ENCODE results near the gene RANBP3.
A peak's percentile ranks its signal among the peaks of the same experiment; 100 is the strongest.

The RANBP3 gene

GRCh38 chr19:5899728-5900526 is 78.0 kb downstream of the RANBP3 start:
- H3K4me1 ChIP-seq (ENCODE audit: control insufficient read depth, insufficient read depth, low read length), result no peaks in the 10 kb centered on the region
- peaks cover 24% of the 10 kb centered on the region for H3K36me3 ChIP-seq (ENCODE audit: control insufficient read depth, insufficient read depth, low read length)
- H3K27me3 ChIP-seq (ENCODE audit: control insufficient read depth, insufficient read depth, low read length), result no peaks in the 10 kb centered on the region
- H3K9ac ChIP-seq (ENCODE audit: low read depth, low read length), result no peak overlapping the region
- H3K9me3 ChIP-seq (ENCODE audit: control insufficient read depth, insufficient read depth, low read length), result no peaks in the 10 kb centered on the region
- H3K4me3 ChIP-seq (ENCODE audit: low read depth, low read length), result no peak overlapping the region

DNA sequence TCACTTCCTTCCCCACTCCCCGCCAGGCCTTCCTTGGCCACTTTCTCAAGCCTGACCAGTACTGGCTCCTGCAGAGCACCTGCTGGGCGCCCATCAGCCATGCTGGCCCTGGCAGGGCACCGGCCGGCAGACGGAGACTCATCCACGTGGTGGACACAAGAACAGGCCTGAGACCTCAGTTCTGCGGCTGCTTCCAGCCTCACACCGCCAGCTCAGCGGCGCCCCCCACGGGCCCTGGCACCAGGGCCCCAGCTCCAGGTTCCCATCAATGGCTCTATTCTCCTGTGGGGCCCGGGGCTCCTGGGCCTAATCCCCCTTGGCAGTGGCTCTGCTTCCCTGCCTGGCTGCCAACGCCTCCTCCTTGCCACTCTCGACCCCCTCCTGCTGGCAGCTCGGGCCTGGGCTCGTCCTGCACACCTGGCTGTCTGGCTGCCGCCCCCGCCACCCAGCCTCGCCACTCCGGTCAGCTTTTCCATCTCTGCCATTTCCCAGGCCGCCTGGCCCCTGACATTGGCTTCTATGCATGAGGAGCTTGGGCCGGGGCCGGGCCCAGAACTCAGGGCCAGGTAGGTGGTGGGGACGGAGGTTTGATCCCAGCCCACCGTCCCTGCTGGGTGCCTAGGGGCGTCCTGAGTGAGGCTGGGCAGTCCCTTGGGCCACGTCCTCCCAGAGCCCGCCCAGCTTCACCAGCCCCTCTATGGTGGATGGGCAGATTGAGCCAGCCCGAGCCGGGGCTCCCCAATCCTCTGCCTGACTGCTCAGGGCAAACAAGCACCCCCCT is 80.6 kb downstream of the RANBP3 start:
- Histone ChIP-seq H3K36me3 (ENCODE audit: control insufficient read depth, insufficient read depth, low read length) (peaks cover 24% of the 10 kb centered on the region), H3K4me3 (ENCODE audit: low read depth, low read length) (no peak overlapping the region), H3K4me1 (ENCODE audit: control insufficient read depth, insufficient read depth, low read length) (peaks cover under 1% of the 10 kb centered on the region), H3K9me3 (ENCODE audit: control insufficient read depth, insufficient read depth, low read length) (no peaks in the 10 kb centered on the region), H3K27me3 (ENCODE audit: control insufficient read depth, insufficient read depth, low read length) (no peaks in the 10 kb centered on the region), H3K9ac (ENCODE audit: low read depth, low read length) (no peak overlapping the region)

- Histone ChIP-seq H3K9me3 (ENCODE audit: control insufficient read depth, insufficient read depth, low read length) (no peaks in the 10 kb centered on the region), H3K36me3 (ENCODE audit: control insufficient read depth, insufficient read depth, low read length) (peaks cover 24% of the 10 kb centered on the region), H3K27me3 (ENCODE audit: control insufficient read depth, insufficient read depth, low read length) (no peaks in the 10 kb centered on the region), H3K4me3 (ENCODE audit: low read depth, low read length) (no peak overlapping the region), H3K9ac (ENCODE audit: low read depth, low read length) (no peak overlapping the region), H3K4me1 (ENCODE audit: control insufficient read depth, insufficient read depth, low read length) (peaks cover 5% of the 10 kb centered on the region)
Measured at GRCh38 chr19:5896365-5897076, 81.4 kb downstream of the RANBP3 start.

DNA sequence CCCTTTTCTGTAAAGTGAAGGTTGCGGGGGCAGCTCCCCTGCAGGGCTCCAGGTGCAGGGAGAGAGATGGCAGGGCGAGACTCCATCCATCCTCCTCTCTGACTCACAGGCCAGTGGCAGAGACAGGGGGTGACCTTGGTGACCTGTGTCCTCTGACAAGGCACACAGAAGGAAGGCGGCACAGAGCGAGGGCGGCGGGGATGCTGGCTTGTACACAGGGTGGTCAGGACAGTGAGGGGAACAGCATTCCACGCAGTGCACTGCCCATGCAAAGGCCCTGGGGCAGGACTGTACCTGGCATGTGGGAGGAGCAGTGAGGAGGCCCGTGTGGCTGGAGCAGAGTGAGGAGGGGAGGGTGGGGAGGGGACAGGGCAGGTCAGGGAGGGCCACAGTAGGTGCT is 82.0 kb downstream of the RANBP3 start:
- no peaks in the 10 kb centered on the region for H3K27me3 ChIP-seq (ENCODE audit: control insufficient read depth, insufficient read depth, low read length)
- no peaks in the 10 kb centered on the region for H3K9me3 ChIP-seq (ENCODE audit: control insufficient read depth, insufficient read depth, low read length)
- H3K36me3 ChIP-seq (ENCODE audit: control insufficient read depth, insufficient read depth, low read length), result peaks cover 20% of the 10 kb centered on the region
- H3K9ac ChIP-seq (ENCODE audit: low read depth, low read length), result no peak overlapping the region
- H3K4me3 ChIP-seq (ENCODE audit: low read depth, low read length), result no peak overlapping the region
- H3K4me1 ChIP-seq (ENCODE audit: control insufficient read depth, insufficient read depth, low read length), result peaks cover 5% of the 10 kb centered on the region

DNA sequence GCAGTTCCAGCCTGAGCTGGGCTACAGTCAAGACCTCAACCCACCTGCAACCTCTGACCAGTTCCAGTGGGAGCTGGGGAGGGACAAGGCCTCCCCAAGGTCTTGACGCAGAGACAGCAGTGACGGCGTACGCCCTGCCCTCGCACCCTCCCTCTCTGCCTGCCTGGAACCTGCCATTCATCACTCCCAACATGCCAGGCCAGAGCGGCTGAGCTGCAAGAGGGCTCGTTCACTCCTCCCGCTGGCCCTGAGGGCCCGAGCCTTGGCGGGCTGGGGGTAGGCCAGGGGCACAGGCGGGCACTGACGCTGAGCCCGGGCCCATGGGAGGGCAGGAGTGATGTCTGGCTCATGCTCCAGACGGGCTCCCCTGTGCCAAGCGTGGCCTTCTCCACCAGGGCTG is 82.5 kb downstream of the RANBP3 start:
- Histone ChIP-seq H3K36me3 (ENCODE audit: control insufficient read depth, insufficient read depth, low read length) (peaks cover 19% of the 10 kb centered on the region), H3K9me3 (ENCODE audit: control insufficient read depth, insufficient read depth, low read length) (no peaks in the 10 kb centered on the region), H3K27me3 (ENCODE audit: control insufficient read depth, insufficient read depth, low read length) (no peaks in the 10 kb centered on the region), H3K9ac (ENCODE audit: low read depth, low read length) (no peak overlapping the region), H3K4me3 (ENCODE audit: low read depth, low read length) (no peak overlapping the region), H3K4me1 (ENCODE audit: control insufficient read depth, insufficient read depth, low read length) (peaks cover 5% of the 10 kb centered on the region)

DNA sequence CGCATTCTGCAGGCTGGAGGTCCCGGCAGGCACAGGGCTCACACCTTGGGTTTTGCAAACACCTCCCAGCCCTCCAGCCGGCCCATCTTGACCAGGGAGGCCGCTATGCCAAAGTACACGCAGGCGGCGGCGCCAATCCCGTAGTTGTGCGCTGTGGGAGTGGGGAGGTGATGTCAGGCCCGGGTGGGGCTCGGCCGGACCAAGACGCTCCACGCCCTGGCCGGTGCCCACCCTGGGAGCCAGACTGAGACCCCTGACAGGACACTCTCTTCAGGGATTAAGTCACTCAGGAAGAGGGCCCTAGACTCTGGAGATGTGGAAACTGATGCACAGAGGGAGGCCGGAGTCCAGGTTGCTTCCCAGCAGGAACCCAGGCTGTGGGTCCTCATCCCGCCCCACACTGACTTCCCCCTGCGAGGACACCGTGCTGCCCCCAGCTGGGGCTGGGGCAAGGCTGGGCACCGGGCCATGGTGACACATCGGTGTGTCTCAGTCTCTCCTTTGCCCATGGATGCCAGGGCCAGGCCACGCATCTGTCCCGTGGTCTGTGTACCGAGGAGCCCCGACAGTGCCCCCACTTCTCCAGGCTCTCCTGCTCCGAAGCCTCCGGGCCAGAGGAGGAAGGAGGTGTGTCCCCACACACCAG is 83.1 kb downstream of the RANBP3 start:
- H3K4me1 ChIP-seq (ENCODE audit: control insufficient read depth, insufficient read depth, low read length), result peaks cover 5% of the 10 kb centered on the region
- H3K9ac ChIP-seq (ENCODE audit: low read depth, low read length), result no peak overlapping the region
- no peaks in the 10 kb centered on the region for H3K9me3 ChIP-seq (ENCODE audit: control insufficient read depth, insufficient read depth, low read length)
- no peaks in the 10 kb centered on the region for H3K27me3 ChIP-seq (ENCODE audit: control insufficient read depth, insufficient read depth, low read length)
- peaks cover 16% of the 10 kb centered on the region for H3K36me3 ChIP-seq (ENCODE audit: control insufficient read depth, insufficient read depth, low read length)
- H3K4me3 ChIP-seq (ENCODE audit: low read depth, low read length), result no peak overlapping the region

- no peak overlapping the region for H3K4me3 ChIP-seq (ENCODE audit: low read depth, low read length)
- H3K9ac ChIP-seq (ENCODE audit: low read depth, low read length), result no peak overlapping the region
- no peaks in the 10 kb centered on the region for H3K9me3 ChIP-seq (ENCODE audit: control insufficient read depth, insufficient read depth, low read length)
- H3K36me3 ChIP-seq (ENCODE audit: control insufficient read depth, insufficient read depth, low read length), result peaks cover 16% of the 10 kb centered on the region
- H3K27me3 ChIP-seq (ENCODE audit: control insufficient read depth, insufficient read depth, low read length), result no peaks in the 10 kb centered on the region
- peaks cover 5% of the 10 kb centered on the region for H3K4me1 ChIP-seq (ENCODE audit: control insufficient read depth, insufficient read depth, low read length)
Measured at GRCh38 chr19:5893907-5894703, 83.8 kb downstream of the RANBP3 start.

- Histone ChIP-seq H3K9me3 (ENCODE audit: control insufficient read depth, insufficient read depth, low read length) (no peaks in the 10 kb centered on the region), H3K27me3 (ENCODE audit: control insufficient read depth, insufficient read depth, low read length) (no peaks in the 10 kb centered on the region), H3K4me1 (ENCODE audit: control insufficient read depth, insufficient read depth, low read length) (peaks cover 5% of the 10 kb centered on the region), H3K9ac (ENCODE audit: low read depth, low read length) (no peak overlapping the region), H3K36me3 (ENCODE audit: control insufficient read depth, insufficient read depth, low read length) (peaks cover 16% of the 10 kb centered on the region), H3K4me3 (ENCODE audit: low read depth, low read length) (no peak overlapping the region)
Measured at GRCh38 chr19:5893296-5893903, 84.5 kb downstream of the RANBP3 start.

DNA sequence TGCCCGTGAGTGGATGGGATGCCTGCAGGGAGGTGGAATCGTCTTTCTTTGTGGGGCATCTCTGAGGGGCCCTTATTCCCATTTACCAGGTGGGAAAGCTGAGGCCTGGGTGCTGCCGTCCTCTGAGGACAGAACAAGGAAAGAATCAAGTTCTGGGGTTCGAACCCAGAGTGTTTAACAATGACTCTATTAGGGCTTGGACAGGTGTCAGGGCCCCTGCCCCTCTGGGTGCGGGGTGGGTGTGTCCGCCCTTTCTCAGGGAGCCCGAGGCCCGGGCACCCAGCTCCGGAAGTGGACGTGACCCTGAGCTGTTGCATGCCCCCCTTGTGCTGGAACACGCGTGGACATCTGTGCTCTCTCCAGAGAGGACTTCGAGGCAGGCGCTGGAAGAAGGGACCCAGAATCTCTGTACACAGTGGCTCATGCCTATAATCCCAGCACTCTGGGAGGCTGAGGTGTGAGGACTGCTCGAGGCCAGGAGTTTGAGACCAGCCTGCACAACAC is 85.1 kb downstream of the RANBP3 start:
- no peak overlapping the region for H3K4me3 ChIP-seq (ENCODE audit: low read depth, low read length)
- peaks cover 5% of the 10 kb centered on the region for H3K4me1 ChIP-seq (ENCODE audit: control insufficient read depth, insufficient read depth, low read length)
- H3K27me3 ChIP-seq (ENCODE audit: control insufficient read depth, insufficient read depth, low read length), result no peaks in the 10 kb centered on the region
- H3K9ac ChIP-seq (ENCODE audit: low read depth, low read length), result no peak overlapping the region
- H3K9me3 ChIP-seq (ENCODE audit: control insufficient read depth, insufficient read depth, low read length), result no peaks in the 10 kb centered on the region
- peaks cover 16% of the 10 kb centered on the region for H3K36me3 ChIP-seq (ENCODE audit: control insufficient read depth, insufficient read depth, low read length)

DNA sequence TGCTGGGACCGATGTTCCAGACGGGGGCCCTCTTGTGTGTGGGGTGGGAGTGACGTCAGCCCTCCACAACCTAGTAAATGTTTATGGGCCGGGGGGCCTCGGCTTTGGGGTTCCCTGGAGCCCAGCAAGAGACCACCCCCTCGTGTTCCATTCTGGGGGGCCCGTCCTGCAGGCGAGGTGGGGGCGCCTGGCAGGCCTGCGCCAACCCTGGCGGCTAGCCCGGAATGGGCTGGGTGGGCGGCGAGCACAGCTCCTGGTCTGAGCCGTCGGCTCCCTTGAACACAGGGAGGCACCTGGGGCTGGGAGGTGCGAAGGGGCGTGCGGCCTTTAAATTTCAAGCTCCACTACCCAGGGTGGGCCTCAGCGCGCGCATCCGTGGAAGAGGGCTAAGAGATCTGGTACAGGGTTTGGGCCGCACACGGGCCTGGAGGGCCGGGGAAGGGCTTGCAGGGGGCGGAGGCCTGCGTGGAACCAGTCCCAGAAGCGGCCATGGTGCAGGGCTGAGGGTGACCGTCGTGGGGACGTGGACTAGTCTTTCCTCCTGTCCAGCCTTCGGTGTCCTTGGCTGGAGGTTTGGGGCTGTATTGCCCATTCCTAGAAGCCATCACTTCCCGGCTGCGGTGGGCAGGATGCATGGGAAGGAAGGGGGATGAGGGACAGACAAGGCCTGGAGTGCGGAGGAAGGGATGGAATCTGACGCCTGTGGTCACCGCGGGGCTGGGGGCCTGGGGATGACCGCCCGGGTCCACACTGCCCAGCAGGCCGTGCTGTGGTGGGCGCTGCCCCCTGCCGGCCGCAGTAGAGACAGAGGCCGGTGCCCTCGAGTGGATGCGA is 85.8 kb downstream of the RANBP3 start:
- Histone ChIP-seq H3K27me3 (ENCODE audit: control insufficient read depth, insufficient read depth, low read length) (no peaks in the 10 kb centered on the region), H3K9ac (ENCODE audit: low read depth, low read length) (no peak overlapping the region), H3K9me3 (ENCODE audit: control insufficient read depth, insufficient read depth, low read length) (no peaks in the 10 kb centered on the region), H3K4me1 (ENCODE audit: control insufficient read depth, insufficient read depth, low read length) (peaks cover 5% of the 10 kb centered on the region), H3K4me3 (ENCODE audit: low read depth, low read length) (peak overlapping the region; percentile 2), H3K36me3 (ENCODE audit: control insufficient read depth, insufficient read depth, low read length) (peaks cover 16% of the 10 kb centered on the region)

Measured in iPS-15b (cell line).